CD4-positive, alpha-beta memory T cell (primary cell): ENCODE measurements around the gene RBMS3. TPM values are rescaled to one million over a fixed set of nuclear protein-coding genes. Genes with fewer than 3 reads are reported as not detected.

Source experiments
- CTCF ChIA-PET: fragments of 350-600 bp; sonication (Branson Sonifier 250); formaldehyde crosslinking; loops from one replicate; lab custom pipeline; 2021; ENCODE audit warnings: inconsistent platforms; ENCODE audit not compliant: partially characterized antibody; lab: Charles Lee
- POLR2A ChIA-PET: fragments of 350-600 bp; sonication (Branson Sonifier 250); formaldehyde crosslinking; loops from one replicate; lab custom pipeline; 2021; ENCODE audit not compliant: partially characterized antibody; lab: Charles Lee
- DNase-seq, 5 donors: peaks; one replicate each; pipeline versions ENCODE4 v3.0.0 to v3.0.0-alpha.2; 2020 to 2022; ENCODE audit warnings: mixed read lengths in 1 of 5
- H3K27ac ChIP-seq: one replicate; pipeline ENCODE4 v1.7.0; 2013; ENCODE audit warnings: low read depth, low read length
- H3K27me3 ChIP-seq: 2 replicates; pipeline ENCODE4 v1.7.0; 2013; ENCODE audit warnings: mild to moderate bottlenecking, low read length, moderate library complexity; ENCODE audit not compliant: insufficient read depth
- H3K36me3 ChIP-seq: 2 replicates; pipeline ENCODE4 v1.7.0; 2013; ENCODE audit warnings: mild to moderate bottlenecking, low read length, moderate library complexity; ENCODE audit not compliant: insufficient read depth
- H3K4me1 ChIP-seq: 2 replicates; pipeline ENCODE4 v1.7.0; 2013; ENCODE audit warnings: mild to moderate bottlenecking, low read length, moderate library complexity; ENCODE audit not compliant: insufficient read depth
- H3K4me3 ChIP-seq, 2 donors: one replicate each; pipeline ENCODE4 v1.7.0; 2013; ENCODE audit warnings: low read length in 2 of 2, mild to moderate bottlenecking in 1 of 2
- H3K9me3 ChIP-seq, 2 donors: one replicate each; pipeline ENCODE4 v1.7.0; 2013; ENCODE audit warnings: low read length in 2 of 2, control low read depth in 1 of 2; ENCODE audit not compliant: control insufficient read depth in 1 of 2
- H3K27ac Mint-ChIP-seq, 7 donors: one replicate each; pipeline ENCODE4 v1.8.0; 2020 to 2021; ENCODE audit warnings: mixed read lengths in 7 of 7, mild to moderate bottlenecking in 6 of 7, inconsistent platforms in 3 of 7, moderate library complexity in 3 of 7
- H3K27me3 Mint-ChIP-seq, 2 donors: one replicate each; pipeline ENCODE4 v1.8.0; 2020 to 2021; ENCODE audit warnings: mixed read lengths in 2 of 2
- H3K36me3 Mint-ChIP-seq, 2 donors: one replicate each; pipeline ENCODE4 v1.8.0; 2020 to 2021; ENCODE audit warnings: mixed read lengths in 2 of 2, inconsistent platforms in 1 of 2, mild to moderate bottlenecking in 1 of 2
- H3K4me1 Mint-ChIP-seq, 4 donors: one replicate each; pipeline ENCODE4 v1.8.0; 2020 to 2021; ENCODE audit warnings: mixed read lengths in 4 of 4, mild to moderate bottlenecking in 1 of 4
- H3K4me3 Mint-ChIP-seq, 8 donors: one replicate each; pipeline ENCODE4 v1.8.0; 2020 to 2021; ENCODE audit warnings: mixed read lengths in 8 of 8, mild to moderate bottlenecking in 7 of 8, moderate library complexity in 6 of 8, inconsistent platforms in 3 of 8
- H3K9me3 Mint-ChIP-seq, 8 donors: one replicate each; pipeline ENCODE4 v1.8.0; 2020 to 2021; ENCODE audit warnings: mixed read lengths in 8 of 8, mild to moderate bottlenecking in 5 of 8, inconsistent platforms in 3 of 8, moderate library complexity in 1 of 8
- intact Hi-C: fragments of 100-400 bp; cut with micrococcal nuclease; formaldehyde crosslinking; loops from one replicate; pipeline ENCODE4 v1.15.1; 2023
- polyA plus RNA-seq, 2 donors: library from polyadenylated mRNA; unstranded; fragments of 300-500 nt; fragmentation: Illumina TruSeq; gene quantifications; one replicate each; pipeline ENCODE4 v1.2.3, GENCODE V29; 2021
- total RNA-seq, 2 experiments: library from RNA; stranded (reverse); gene quantifications; one replicate each; pipeline ENCODE4 v1.2.3, GENCODE V29; 2021

RBMS3 gene
- total and polyA plus RNA-seq, 4 experiments from 2014 or later = 0.70 to 1.6 (median 1.0) TPM; not detected in 1

DNA sequence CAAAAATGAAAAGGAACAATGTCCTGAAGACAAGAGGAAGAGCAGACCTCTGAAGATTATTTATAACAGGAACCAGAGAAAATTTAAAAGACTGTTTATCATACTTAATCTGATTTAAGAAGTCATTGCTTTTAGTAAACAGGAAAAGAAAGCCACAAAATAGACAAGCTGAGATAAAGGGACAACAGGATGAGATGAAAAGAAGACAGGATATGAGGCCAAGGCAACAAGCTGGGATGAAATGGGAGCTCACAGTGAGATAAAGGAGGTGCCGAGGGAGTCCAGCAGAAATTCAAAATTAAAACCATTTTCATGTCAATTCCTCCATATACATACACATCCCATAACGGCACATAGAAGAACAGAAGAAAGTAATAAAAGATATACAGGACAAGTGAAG lies 277.0 kb downstream of the RBMS3 start:
- Histone ChIP-seq H3K27me3 (no peaks in the 10 kb centered on the region), H3K9me3 (no peaks in the 10 kb centered on the region), H3K4me1 (no peaks in the 10 kb centered on the region), H3K36me3 (no peaks in the 10 kb centered on the region), H3K4me3 (no peak overlapping the region), H3K27ac (no peak overlapping the region)
- H3K36me3 Mint-ChIP-seq = no peaks in the 10 kb centered on the region
- H3K27ac Mint-ChIP-seq = no peak overlapping the region
- POLR2A ChIA-PET = no interaction called here
- H3K9me3 Mint-ChIP-seq = peaks cover 0 to 5% (median 0%) of the 10 kb centered on the region in 8 donors
- CTCF ChIA-PET = no interaction called here
- H3K4me1 Mint-ChIP-seq = no peaks in the 10 kb centered on the region
- no peaks in the 10 kb centered on the region for H3K27me3 Mint-ChIP-seq
- no peak for DNase-seq
- no peak overlapping the region for H3K4me3 Mint-ChIP-seq
- intact Hi-C loops = no loop called here

- Histone ChIP-seq H3K27ac (no peak overlapping the region), H3K9me3 (no peaks in the 10 kb centered on the region), H3K36me3 (no peaks in the 10 kb centered on the region), H3K27me3 (no peaks in the 10 kb centered on the region), H3K4me3 (no peak overlapping the region), H3K4me1 (no peaks in the 10 kb centered on the region)
- CTCF ChIA-PET = no interaction called here
- no peak overlapping the region for H3K27ac Mint-ChIP-seq
- H3K27me3 Mint-ChIP-seq = no peaks in the 10 kb centered on the region
- POLR2A ChIA-PET = no interaction called here
- peaks cover 0 to 5% (median 0%) of the 10 kb centered on the region in 8 donors for H3K9me3 Mint-ChIP-seq
- H3K4me3 Mint-ChIP-seq = no peak overlapping the region
- H3K4me1 Mint-ChIP-seq = no peaks in the 10 kb centered on the region
- intact Hi-C loops = no loop called here
- no peak for DNase-seq
- no peaks in the 10 kb centered on the region for H3K36me3 Mint-ChIP-seq
Observed at GRCh38 chr3:29559741-29560465, 279.0 kb downstream of the RBMS3 start.

GRCh38 chr3:29561651-29562149 lies 280.8 kb downstream of the RBMS3 start:
- Mint-ChIP-seq H3K9me3 (peaks cover 0 to 5% (median 0%) of the 10 kb centered on the region in 8 donors), H3K36me3 (no peaks in the 10 kb centered on the region), H3K27ac (no peak overlapping the region), H3K27me3 (no peaks in the 10 kb centered on the region), H3K4me1 (no peaks in the 10 kb centered on the region), H3K4me3 (no peak overlapping the region)
- no peaks in the 10 kb centered on the region for H3K4me1 ChIP-seq
- ChIA-PET CTCF (no interaction called here), POLR2A (no interaction called here)
- DNase-seq = no peak
- H3K9me3 ChIP-seq = no peaks in the 10 kb centered on the region
- H3K36me3 ChIP-seq = no peaks in the 10 kb centered on the region
- intact Hi-C loops = no loop called here
- no peaks in the 10 kb centered on the region for H3K27me3 ChIP-seq
- H3K27ac ChIP-seq = no peak overlapping the region
- no peak overlapping the region for H3K4me3 ChIP-seq

GRCh38 chr3:29565236-29565635 lies 284.4 kb downstream of the RBMS3 start:
- Histone ChIP-seq H3K36me3 (no peaks in the 10 kb centered on the region), H3K4me3 (no peak overlapping the region), H3K4me1 (no peaks in the 10 kb centered on the region), H3K27ac (no peak overlapping the region), H3K9me3 (no peaks in the 10 kb centered on the region), H3K27me3 (no peaks in the 10 kb centered on the region)
- no peak for DNase-seq
- no peak overlapping the region for H3K4me3 Mint-ChIP-seq
- no peaks in the 10 kb centered on the region for H3K27me3 Mint-ChIP-seq
- H3K4me1 Mint-ChIP-seq = no peaks in the 10 kb centered on the region
- no peaks in the 10 kb centered on the region for H3K36me3 Mint-ChIP-seq
- CTCF ChIA-PET = no interaction called here
- POLR2A ChIA-PET = no interaction called here
- H3K9me3 Mint-ChIP-seq = no peaks in the 10 kb centered on the region
- intact Hi-C loops = no loop called here
- H3K27ac Mint-ChIP-seq = no peak overlapping the region

- Mint-ChIP-seq H3K9me3 (peaks cover 0 to 5% (median 0%) of the 10 kb centered on the region in 8 donors), H3K4me1 (no peaks in the 10 kb centered on the region), H3K36me3 (no peaks in the 10 kb centered on the region), H3K27me3 (no peaks in the 10 kb centered on the region), H3K4me3 (no peak overlapping the region), H3K27ac (no peak overlapping the region)
- H3K4me1 ChIP-seq = no peaks in the 10 kb centered on the region
- no peak for DNase-seq
- intact Hi-C loops = no loop called here
- CTCF ChIA-PET = no interaction called here
- H3K9me3 ChIP-seq = no peaks in the 10 kb centered on the region
- POLR2A ChIA-PET = no interaction called here
- no peaks in the 10 kb centered on the region for H3K36me3 ChIP-seq
- no peaks in the 10 kb centered on the region for H3K27me3 ChIP-seq
- no peak overlapping the region for H3K27ac ChIP-seq
- H3K4me3 ChIP-seq = no peak overlapping the region
Observed at GRCh38 chr3:29567501-29567900, 286.6 kb downstream of the RBMS3 start.

DNA sequence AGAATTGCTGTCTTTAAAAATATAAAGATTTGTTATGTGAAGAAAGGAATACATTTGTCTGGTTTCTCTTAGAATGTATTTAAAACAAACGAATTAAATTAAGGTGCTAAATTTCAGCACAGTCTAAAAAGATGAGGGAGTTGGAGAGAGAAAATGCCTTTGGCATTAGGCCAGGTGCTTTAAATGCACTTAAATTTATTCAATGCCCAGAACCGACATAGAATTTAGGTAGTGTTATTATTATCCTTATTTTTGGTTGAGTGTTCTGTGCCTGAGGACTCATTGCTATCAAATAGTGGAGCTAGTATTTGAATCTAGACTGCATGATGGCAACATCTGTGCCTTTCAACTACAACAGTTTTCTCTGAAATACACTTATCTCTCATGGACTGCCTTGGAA lies 287.5 kb downstream of the RBMS3 start:
- Mint-ChIP-seq H3K27me3 (no peaks in the 10 kb centered on the region), H3K9me3 (peaks cover 0 to 5% (median 0%) of the 10 kb centered on the region in 8 donors), H3K27ac (no peak overlapping the region), H3K4me3 (no peak overlapping the region), H3K4me1 (no peaks in the 10 kb centered on the region), H3K36me3 (no peaks in the 10 kb centered on the region)
- Histone ChIP-seq H3K4me1 (no peaks in the 10 kb centered on the region), H3K9me3 (no peaks in the 10 kb centered on the region), H3K27ac (no peak overlapping the region), H3K4me3 (no peak overlapping the region), H3K27me3 (no peaks in the 10 kb centered on the region), H3K36me3 (no peaks in the 10 kb centered on the region)
- ChIA-PET POLR2A (no interaction called here), CTCF (no interaction called here)
- DNase-seq = no peak
- intact Hi-C loops = no loop called here

DNA sequence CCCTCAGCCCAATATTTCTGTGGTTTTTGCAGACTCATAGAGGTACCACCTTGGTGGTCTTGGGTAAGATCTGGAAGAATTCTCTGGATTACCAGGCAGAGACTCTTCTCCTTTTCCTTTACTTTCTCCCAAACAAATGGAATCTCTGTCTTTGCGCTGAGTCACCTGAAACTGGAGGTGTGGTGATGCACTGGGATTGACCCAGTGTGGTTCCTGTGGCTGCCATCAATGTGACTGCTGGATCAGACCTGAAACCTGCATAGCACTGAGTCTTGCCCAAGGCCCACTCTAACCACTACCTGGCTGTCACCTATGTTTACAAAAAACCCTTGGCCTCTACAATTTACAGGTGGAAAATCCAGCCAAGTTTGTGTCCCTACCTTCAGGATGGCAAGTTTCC lies 295.3 kb downstream of the RBMS3 start:
- H3K4me3 ChIP-seq = no peak overlapping the region
- H3K27me3 ChIP-seq = no peaks in the 10 kb centered on the region
- Mint-ChIP-seq H3K9me3 (peaks cover 0 to 9% (median 3%) of the 10 kb centered on the region in 8 donors), H3K27me3 (no peaks in the 10 kb centered on the region), H3K36me3 (no peaks in the 10 kb centered on the region), H3K27ac (no peak overlapping the region), H3K4me3 (no peak overlapping the region), H3K4me1 (no peaks in the 10 kb centered on the region)
- H3K4me1 ChIP-seq = no peaks in the 10 kb centered on the region
- intact Hi-C loops = no loop called here
- POLR2A ChIA-PET = no interaction called here
- CTCF ChIA-PET = no interaction called here
- no peaks in the 10 kb centered on the region for H3K36me3 ChIP-seq
- no peak overlapping the region for H3K27ac ChIP-seq
- no peak for DNase-seq
- no peaks in the 10 kb centered on the region for H3K9me3 ChIP-seq
